ENCODE data around the gene LMO7. TPM values are rescaled to one million over a fixed set of nuclear protein-coding genes. Genes with fewer than 3 reads are reported as not detected.
"Not testable (repeated sequence)": the region's sequence is repeated elsewhere in the genome, so short reads cannot be mapped to it uniquely, and the experiment has no call there.

Gene LMO7
- total RNA-seq, 6 experiments from 2014 or later = 682 to 843 (median 813) TPM

GRCh38 chr13:75792526-75793187 is 156.5 kb downstream of the LMO7 start:
- Mint-ChIP-seq H3K36me3 (ENCODE audit: low read depth) (peaks cover 48% of the 10 kb centered on the region), H3K4me3 (peak overlapping the region; percentile 27; the same call in 1 of the 2 replicates), H3K9me3 (peaks cover 7% of the 10 kb centered on the region; the same call in 1 of the 2 replicates), H3K27me3 (ENCODE audit: insufficient read depth) (peaks cover 28% of the 10 kb centered on the region), H3K4me1 (ENCODE audit: low read depth) (peaks cover 36% of the 10 kb centered on the region), H3K27ac (peak overlapping the region; percentile 74)
- DNase-seq = peak; percentile 30
- TF ChIP-seq, protein P1, sequence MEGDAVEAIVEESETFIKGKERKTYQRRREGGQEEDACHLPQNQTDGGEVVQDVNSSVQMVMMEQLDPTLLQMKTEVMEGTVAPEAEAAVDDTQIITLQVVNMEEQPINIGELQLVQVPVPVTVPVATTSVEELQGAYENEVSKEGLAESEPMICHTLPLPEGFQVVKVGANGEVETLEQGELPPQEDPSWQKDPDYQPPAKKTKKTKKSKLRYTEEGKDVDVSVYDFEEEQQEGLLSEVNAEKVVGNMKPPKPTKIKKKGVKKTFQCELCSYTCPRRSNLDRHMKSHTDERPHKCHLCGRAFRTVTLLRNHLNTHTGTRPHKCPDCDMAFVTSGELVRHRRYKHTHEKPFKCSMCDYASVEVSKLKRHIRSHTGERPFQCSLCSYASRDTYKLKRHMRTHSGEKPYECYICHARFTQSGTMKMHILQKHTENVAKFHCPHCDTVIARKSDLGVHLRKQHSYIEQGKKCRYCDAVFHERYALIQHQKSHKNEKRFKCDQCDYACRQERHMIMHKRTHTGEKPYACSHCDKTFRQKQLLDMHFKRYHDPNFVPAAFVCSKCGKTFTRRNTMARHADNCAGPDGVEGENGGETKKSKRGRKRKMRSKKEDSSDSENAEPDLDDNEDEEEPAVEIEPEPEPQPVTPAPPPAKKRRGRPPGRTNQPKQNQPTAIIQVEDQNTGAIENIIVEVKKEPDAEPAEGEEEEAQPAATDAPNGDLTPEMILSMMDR (IDR thresholded peaks at IDR 0.05) = no peak

DNA sequence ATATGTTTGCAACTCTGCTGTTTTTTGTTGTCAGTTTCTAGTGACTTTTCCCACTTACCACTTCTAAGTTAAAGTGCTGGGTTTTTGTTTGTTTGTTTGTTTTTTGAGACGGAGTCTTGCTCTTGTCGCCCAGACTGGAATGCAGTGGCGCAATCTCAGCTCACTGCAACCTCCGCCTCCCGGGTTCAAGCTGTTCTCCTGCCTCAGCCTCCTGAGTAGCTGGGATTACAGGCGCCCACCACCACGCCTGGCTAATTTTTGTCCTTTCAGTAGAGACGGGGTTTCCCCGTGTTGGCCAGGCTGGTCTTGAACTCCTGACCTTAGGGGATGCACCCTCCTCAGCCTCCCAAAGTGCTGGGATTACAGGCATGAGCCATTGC is 157.0 kb downstream of the LMO7 start:
- peak overlapping the region; percentile 74; the same call in 1 of the 2 replicates for H3K27ac Mint-ChIP-seq
- peaks cover 33% of the 10 kb centered on the region for H3K27me3 Mint-ChIP-seq (ENCODE audit: insufficient read depth)
- not testable (repeated sequence) for H3K9me3 Mint-ChIP-seq, DNase-seq
- peaks cover 53% of the 10 kb centered on the region for H3K36me3 Mint-ChIP-seq (ENCODE audit: low read depth)
- peak overlapping the region; percentile 27; the same call in 1 of the 2 replicates for H3K4me3 Mint-ChIP-seq
- peaks cover 42% of the 10 kb centered on the region for H3K4me1 Mint-ChIP-seq (ENCODE audit: low read depth)

DNA sequence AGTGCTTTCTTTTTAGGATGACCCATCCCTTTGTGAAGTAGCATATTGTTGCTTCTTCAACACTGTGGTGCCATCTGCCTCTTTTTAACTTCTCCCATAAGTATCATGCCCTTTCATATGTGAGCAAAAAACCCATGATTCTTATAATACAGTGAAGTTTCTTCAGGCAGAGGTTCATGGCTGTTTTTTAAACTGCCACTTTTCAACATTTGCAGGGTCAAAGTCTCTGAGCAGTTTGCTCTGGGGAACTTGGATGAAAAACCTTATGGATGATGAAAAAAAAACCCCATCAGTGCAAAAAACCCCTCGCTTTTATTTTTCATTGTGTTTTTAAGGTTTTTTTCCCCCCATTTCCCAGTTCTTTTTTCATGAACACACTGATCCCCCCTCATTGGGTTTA is 158.5 kb downstream of the LMO7 start:
- TF ChIP-seq, protein P1 (IDR thresholded peaks at IDR 0.05) = no peak
- no peak for DNase-seq
- H3K27me3 Mint-ChIP-seq (ENCODE audit: insufficient read depth) = peaks cover 40% of the 10 kb centered on the region
- peaks cover 56% of the 10 kb centered on the region for H3K4me1 Mint-ChIP-seq (ENCODE audit: low read depth)
- no peak overlapping the region for H3K4me3 Mint-ChIP-seq
- peak overlapping the region; percentile 51; the same call in 1 of the 2 replicates for H3K27ac Mint-ChIP-seq
- H3K9me3 Mint-ChIP-seq = peaks cover 7% of the 10 kb centered on the region; the same call in 1 of the 2 replicates
- peaks cover 66% of the 10 kb centered on the region for H3K36me3 Mint-ChIP-seq (ENCODE audit: low read depth)

DNA sequence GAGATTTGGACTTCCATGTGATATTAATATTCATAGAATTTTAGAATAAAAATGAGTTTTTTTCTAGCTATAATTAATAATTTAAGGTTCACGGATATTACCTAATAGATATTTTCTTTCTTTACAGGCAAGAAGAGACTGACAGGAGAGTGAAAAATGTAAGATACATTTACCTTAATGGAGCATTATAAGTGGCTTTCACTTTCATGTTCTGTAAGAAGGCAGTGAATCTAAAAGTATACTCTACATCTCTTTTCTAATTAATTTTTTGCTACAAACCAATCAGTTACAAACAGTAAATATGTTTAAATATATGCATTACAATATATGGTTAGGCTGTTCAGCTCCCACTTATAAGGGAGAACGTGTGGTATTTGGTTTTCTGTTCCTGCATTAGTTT is 159.1 kb downstream of the LMO7 start:
- Mint-ChIP-seq H3K27me3 (ENCODE audit: insufficient read depth) (peaks cover 40% of the 10 kb centered on the region), H3K36me3 (ENCODE audit: low read depth) (peaks cover 71% of the 10 kb centered on the region), H3K4me1 (ENCODE audit: low read depth) (peaks cover 63% of the 10 kb centered on the region), H3K9me3 (peaks cover 7% of the 10 kb centered on the region; the same call in 1 of the 2 replicates), H3K4me3 (peak overlapping the region; percentile 25; the same call in 1 of the 2 replicates), H3K27ac (peak overlapping the region; percentile 21; the same call in 1 of the 2 replicates)
- DNase-seq = no peak
- TF ChIP-seq, protein P1 (IDR thresholded peaks at IDR 0.05) = no peak

DNA sequence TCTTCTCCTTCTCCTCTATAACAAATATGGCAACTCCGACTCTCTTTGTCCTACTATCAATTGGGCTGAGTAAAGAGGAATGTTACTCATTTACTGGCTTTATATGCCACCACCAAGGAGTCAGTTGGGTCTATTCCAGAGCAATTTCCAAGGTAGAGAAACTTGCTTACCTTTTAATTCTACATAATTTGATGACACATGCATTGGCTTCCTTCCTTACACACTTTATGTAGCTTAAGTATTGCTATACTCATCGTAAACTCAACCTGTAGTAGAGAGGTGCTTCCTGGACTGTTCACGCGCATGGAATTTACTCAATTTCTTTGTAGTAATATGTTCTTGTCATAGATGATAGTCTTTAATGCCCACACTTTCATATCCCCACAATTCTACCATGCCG is 160.7 kb downstream of the LMO7 start:
- TF ChIP-seq, protein P1 (IDR thresholded peaks at IDR 0.05) = no peak
- peak overlapping the region; percentile 75 for H3K27ac Mint-ChIP-seq
- peaks cover 43% of the 10 kb centered on the region for H3K27me3 Mint-ChIP-seq (ENCODE audit: insufficient read depth)
- H3K4me1 Mint-ChIP-seq (ENCODE audit: low read depth) = peaks cover 78% of the 10 kb centered on the region
- H3K36me3 Mint-ChIP-seq (ENCODE audit: low read depth) = peaks cover 77% of the 10 kb centered on the region
- H3K9me3 Mint-ChIP-seq = peaks cover 12% of the 10 kb centered on the region
- peak overlapping the region; percentile 4; the same call in 1 of the 2 replicates for H3K4me3 Mint-ChIP-seq
- no peak for DNase-seq

DNA sequence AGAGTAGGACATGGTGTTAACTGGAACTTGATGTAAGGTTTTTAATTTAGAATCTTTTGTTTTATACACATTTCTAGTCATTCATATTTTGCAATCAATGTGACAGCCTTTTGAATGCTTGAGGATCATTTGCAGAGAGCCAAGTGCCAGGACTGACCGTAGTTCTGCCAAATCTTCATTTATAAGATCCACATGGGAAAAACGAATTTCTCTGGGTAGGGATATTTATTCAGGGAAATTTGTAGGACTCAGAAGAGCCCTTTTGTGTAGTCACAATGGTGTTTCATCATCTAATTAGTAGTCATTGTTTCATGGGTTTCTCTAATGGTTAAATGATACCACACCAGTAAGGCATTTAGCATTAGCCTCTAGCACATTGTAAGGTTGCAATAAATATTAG is 161.1 kb downstream of the LMO7 start:
- no peak for DNase-seq
- Mint-ChIP-seq H3K4me3 (peak overlapping the region; percentile 55), H3K27me3 (ENCODE audit: insufficient read depth) (peaks cover 39% of the 10 kb centered on the region), H3K4me1 (ENCODE audit: low read depth) (peaks cover 82% of the 10 kb centered on the region), H3K27ac (peak overlapping the region; percentile 75), H3K9me3 (peaks cover 12% of the 10 kb centered on the region), H3K36me3 (ENCODE audit: low read depth) (peaks cover 73% of the 10 kb centered on the region)
- TF ChIP-seq, protein P1 (IDR thresholded peaks at IDR 0.05) = no peak
